Stimulated activated CD4-positive, alpha-beta T cell treated with anti-CD3 and anti-CD28 coated beads, TNF-alpha, amount 100 ng/mL, for 24 hours (primary cell): ENCODE results near the gene FAM135A.
"Not testable (repeated sequence)": the region's sequence is repeated elsewhere in the genome, so short reads cannot be mapped to it uniquely, and the experiment has no call there.

Experiments
- DNase-seq, 3 experiments: peaks; one replicate each; pipeline ENCODE4 v3.0.0-alpha.2; 2020; ENCODE audit warnings: low read depth in 3 of 3

Gene FAM135A

GRCh38 chr6:70459235-70459634, 45.9 kb downstream of the FAM135A start:
- DNase-seq, result no peak

DNA sequence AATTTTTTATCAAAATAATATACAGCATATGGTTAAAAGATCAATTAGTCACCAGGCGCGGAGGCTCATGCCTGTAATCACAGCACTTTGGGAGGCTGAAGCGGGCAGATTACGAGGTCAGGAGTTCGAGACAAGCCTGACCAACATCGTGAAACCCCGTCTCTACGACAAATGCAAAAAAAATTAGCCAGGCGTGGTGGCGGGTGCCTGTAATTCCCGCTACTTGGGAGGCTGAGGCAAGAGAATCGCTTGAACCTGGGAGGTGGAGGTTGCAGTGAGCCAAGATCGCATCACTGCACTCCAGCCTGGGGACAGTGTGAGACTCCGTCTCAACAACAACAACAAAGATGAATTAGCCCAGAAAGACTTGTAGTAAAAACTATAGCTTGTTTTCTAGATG, 46.4 kb downstream of the FAM135A start:
- not testable (repeated sequence) for DNase-seq

DNA sequence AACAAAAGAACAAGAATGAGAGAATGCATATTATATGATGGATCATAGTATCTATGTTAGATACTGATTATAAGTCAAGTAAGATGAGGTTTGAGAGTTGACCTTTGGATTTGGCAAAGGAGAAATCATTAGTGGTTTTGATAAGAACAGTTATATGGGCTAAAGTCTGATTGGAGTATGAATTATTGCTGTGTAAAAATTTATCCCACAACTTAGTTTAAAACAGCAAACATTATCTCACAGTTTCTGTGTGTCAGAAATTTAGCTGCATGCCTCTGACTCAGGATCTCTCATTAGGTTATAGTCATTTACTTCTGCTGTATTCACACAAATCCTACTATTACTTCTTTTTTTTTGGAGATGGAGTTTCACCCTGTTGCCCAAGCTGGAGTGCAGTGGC, 56.7 kb downstream of the FAM135A start:
- no peak for DNase-seq

- not testable (repeated sequence) for DNase-seq
Measured at GRCh38 chr6:70470510-70470909, 57.2 kb downstream of the FAM135A start.

- DNase-seq, result no peak
Measured at GRCh38 chr6:70474751-70475150, 61.4 kb downstream of the FAM135A start.

GRCh38 chr6:70479236-70479635, 65.9 kb downstream of the FAM135A start:
- DNase-seq, result no peak

DNA sequence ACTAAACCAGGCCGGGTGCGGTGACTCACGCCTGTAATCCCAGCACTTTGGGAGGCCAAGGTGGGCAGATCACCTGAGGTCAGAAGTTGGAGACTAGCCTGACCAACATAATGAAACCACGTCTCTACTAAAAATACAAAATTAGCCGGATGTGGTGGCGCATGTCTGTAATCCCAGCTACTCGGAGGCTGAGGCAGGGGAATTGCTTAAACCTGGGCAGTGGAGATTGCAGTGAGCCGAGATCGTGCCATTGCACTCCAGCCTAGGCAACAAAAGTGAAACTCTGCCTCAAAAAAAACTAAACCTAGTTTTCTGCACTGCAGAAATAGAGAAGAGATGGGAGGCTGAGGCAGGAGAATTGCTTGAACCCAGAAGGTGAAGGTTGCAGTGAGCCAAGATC, 73.3 kb downstream of the FAM135A start:
- not testable (repeated sequence) for DNase-seq

- no peak for DNase-seq
Measured at GRCh38 chr6:70489364-70489763, 76.1 kb downstream of the FAM135A start.

GRCh38 chr6:70494833-70495232, 81.5 kb downstream of the FAM135A start:
- no peak for DNase-seq

- DNase-seq, result not testable (repeated sequence)
Measured at GRCh38 chr6:70495790-70496189, 82.5 kb downstream of the FAM135A start.

- DNase-seq, result no peak
Measured at GRCh38 chr6:70502484-70502883, 89.2 kb downstream of the FAM135A start.

DNA sequence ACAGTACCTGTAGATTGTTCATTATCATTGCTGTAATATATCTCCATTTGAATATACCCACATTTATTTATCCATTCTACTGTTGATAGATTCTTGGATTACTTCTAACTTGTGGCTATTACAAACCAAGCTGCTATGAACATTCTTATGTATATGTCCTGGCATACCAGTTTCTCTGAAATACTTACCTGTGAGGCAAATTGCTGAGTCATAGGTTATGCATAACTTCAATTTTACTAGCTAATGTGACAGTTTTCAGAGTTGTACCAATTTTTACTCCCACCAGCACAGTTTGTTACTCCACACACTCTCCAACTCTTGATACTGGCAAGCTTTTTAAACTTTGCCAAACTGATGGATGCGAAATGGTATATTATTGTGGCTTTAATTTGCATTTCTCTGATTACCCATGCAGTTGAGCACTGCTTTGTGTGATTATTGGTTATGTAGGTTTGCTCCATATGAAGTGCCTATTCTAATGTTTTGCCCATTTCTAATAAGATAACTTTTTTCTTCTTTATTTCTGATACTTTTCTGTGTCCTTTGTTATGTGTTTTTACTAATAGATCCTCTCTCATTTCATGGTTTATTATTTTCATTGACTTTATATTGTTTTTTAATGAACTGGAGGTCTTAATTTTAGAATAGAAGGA, 90.6 kb downstream of the FAM135A start:
- no peak for DNase-seq

DNA sequence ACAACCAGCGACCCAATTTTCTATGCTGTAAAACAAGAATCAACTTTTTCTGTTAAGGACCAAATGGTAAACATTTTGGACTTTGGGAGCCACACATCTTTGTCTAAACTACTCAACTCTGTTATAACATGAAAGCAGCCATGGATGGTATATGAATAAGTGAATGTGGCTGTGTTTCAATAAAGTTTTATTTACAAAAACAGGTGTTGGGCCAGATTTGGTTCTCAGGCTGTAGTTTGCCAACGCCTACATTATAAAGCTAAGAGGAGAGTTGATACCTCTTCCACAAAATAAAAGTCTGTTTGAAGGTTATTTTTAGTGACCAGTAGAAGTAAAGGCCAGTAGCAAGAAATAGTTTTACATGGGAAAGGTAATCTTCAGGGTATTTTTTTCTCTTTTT, 93.0 kb downstream of the FAM135A start:
- no peak for DNase-seq

DNA sequence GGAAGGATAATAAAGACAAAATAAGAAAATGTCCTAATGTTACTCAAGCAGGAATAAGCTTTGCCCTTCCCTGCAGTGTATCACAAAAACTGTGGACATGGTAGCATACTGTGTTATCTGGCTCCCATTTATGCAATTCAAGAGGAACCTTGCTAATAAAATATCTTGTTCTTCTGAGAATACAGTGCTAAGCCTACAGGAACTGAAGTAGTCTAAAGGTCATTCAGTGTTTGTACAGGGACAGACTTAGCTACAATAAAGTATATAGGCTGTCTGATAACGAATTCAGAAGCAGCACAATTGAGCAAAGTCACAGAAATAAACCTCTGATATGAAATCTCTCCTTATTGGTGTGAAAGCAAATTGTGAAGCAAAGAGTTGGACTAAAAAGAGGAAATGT, 93.9 kb downstream of the FAM135A start:
- no peak for DNase-seq

GRCh38 chr6:70508953-70509352, 95.6 kb downstream of the FAM135A start:
- DNase-seq, result no peak

DNA sequence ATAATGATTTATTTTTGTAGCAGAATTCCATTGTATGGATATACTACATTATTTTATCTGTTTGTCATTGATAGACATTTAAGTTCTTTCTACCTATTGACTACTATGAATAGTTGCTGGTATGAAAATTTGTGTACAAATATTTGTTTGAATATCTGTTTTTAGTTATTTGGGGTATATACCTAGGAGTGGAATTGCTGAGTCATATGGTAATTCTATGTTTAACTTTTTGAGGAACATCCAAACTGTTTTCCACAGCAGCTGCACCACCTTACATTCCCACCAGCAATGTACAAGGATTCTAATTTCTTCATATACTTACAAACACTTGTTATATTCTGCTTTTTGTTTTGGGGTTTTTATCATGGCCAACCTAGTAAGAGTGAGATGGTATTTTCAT, 97.3 kb downstream of the FAM135A start:
- DNase-seq, result no peak

DNA sequence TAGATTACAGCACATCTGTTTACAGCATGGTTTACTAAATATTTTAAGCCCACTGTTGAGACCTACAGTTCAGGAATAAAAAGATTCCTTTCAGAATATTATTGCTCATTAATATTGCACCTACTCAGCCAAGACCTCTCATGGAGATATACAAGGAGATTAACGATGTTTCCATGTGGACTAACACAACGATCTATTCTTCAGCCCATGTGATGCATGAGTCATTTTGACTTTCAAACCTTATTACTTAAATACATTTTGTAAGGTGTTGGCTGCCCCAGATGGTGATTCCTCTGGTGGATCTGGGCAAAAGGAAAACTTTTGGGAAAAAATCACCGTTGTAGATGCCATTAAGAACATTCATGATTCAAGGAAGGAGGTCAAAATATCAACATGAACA, 105.4 kb downstream of the FAM135A start:
- DNase-seq, result no peak

GRCh38 chr6:70520575-70520974, 107.3 kb downstream of the FAM135A start:
- peak in 1 of 3 experiments; percentile 1 for DNase-seq

DNA sequence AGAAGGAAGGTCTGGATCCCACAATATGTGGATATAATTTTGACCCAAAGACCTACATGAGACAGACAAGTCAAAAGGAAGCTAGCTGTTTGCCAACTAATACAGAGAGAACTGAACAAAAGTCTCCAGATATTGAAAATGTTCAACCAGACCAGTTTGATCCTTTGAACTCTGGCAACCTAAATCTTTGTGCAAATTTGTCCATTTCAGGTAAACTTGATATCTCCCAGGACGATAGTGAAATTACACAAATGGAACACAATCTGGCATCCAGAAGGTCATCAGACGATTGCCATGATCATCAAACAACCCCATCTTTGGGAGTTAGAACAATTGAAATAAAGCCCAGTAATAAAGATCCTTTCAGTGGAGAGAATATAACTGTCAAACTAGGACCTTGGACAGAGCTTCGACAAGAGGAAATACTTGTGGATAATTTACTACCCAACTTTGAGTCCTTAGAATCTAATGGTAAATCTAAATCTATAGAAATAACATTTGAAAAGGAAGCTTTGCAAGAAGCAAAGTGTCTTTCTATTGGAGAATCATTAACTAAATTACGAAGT, 111.5 kb downstream of the FAM135A start:
- DNase-seq, result no peak

DNA sequence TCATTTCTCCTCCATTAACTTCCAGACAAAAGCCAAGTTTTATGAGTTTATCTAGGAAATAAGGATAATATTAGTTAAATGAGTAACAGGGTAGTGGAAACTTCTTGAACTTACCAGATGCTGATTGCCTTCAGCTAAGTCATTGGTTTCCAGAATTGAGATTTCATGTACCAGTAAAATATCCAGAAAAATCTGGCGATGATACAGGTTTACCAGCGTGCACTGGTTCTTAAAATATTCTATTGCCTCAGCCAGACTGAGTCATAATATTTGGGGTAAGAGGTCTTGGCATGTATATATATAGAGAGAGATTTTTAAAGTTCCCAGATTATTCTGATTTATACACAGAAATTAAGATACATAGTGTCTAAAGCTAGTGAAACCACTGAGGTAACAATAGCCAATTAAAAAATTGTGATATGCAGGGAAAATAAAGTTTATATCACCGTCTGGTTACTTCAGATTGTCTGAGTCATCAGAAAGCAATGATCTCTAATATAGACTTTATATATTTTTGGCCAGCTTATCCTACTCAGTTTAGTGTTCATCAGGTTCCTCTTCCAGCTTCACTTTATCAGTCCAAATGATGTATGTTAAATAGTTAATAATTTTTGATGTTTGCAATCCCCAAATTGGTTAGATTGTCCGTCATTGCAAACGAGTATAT, 113.9 kb downstream of the FAM135A start:
- DNase-seq, result no peak

DNA sequence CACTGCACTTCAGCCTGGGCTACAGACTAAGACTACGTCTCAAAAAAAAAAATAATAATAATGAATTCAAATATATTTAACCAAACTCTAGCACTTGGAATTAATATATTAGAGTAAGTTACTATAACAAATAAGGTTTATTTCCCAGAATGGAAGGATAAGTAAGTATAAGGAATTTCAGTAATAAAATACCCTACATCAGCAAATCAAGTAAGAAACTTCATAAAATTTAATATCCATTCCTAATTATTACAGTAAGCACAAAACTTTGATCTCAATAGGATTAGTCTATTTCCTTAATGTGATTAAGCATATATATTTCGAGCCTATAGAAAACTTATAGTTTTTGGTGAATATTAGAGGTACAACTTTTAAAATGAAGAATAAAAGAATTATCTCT, 116.7 kb downstream of the FAM135A start:
- DNase-seq, result no peak

GRCh38 chr6:70531133-70531532, 117.8 kb downstream of the FAM135A start:
- DNase-seq, result no peak

- no peak for DNase-seq
Measured at GRCh38 chr6:70537266-70537665, 124.0 kb downstream of the FAM135A start.
